Colon (tissue), 2 donors: Measurements from ENCODE around the gene FCER2.
"Not testable (repeated sequence)": the region's sequence is repeated elsewhere in the genome, so short reads cannot be mapped to it uniquely, and the experiment has no call there.

Experiments
- FAIRE-seq: peaks from 2 replicates; lab custom pipeline; 2012; peaks lifted over from hg19 to GRCh38; lab: Jason Lieb, UNC
- donor health status: control.
- donor health status: control.

FCER2 gene, protein sequence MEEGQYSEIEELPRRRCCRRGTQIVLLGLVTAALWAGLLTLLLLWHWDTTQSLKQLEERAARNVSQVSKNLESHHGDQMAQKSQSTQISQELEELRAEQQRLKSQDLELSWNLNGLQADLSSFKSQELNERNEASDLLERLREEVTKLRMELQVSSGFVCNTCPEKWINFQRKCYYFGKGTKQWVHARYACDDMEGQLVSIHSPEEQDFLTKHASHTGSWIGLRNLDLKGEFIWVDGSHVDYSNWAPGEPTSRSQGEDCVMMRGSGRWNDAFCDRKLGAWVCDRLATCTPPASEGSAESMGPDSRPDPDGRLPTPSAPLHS

DNA sequence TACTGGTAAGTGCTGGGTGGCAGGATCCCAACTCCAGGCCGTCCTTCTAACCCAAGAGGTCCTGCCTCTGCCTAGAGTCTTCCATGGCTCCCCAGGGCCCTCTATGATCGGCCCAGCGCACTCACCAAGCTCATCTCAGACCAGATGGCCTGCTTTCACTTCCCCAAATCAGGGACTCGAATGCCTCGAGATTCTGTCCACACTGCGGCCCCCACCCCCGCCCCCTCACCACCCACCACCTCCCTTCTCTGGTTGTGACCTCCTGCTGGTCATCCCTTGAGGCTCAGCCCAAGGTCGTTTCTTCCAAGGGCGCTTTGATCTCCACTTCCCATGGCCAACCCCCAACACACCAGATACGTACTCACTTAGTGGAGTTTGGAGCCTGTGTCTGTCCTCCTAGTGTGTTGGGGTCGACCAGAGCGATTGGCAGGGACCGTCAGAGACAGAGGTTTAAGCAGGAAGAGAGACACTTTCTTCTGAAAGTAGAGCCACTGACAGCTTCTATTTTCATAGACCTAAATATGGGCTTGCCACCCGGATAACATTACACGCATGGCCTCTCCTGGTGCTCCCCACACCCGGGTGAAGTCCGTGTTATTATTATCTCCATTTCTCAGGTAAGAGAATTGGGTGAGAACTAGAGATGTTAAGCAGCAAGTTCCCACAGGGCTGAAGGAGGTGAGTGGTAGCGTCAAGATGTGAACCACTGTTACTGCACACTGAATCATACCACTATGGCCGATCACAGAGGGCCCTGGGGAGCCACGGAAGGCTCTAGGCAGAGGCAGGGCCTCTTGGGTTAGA lies at the start of gene FCER2:
TSS of gene FCER2 (minus strand) at position 478 of the 804 bp plus-strand sequence. CDS start 2,371 bp downstream, outside the sequence.
- FAIRE-seq, result no peak

DNA sequence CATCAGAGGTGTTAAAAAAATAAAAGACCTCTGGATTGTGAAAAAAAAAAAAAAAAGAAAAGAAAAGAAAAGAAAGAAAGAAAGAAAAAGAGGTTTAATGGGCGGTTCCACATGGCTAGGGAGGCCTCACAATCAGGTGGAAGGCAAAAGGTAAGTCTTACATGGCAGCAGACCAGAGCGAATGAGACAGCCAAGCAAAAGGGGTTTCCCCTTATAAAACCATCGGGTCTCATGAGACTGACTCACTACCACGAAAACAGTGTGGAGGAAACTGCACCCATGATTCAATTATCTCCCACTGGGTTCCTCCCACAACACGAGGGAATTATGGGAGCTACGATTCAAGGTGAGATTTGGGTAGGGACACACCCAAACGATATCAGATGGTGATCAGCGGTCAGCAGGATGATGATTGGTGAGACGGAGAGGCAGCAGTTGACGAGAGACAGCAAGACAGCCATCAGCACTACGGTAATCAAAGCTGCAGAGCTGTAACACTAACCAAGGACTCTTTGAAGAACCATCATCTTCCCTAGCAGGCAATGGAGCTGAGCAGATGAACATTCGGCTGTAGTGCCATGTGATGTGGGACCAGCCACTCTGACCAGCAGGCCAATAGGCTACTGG lies 49.3 kb upstream of the FCER2 start:
- FAIRE-seq, result no peak

DNA sequence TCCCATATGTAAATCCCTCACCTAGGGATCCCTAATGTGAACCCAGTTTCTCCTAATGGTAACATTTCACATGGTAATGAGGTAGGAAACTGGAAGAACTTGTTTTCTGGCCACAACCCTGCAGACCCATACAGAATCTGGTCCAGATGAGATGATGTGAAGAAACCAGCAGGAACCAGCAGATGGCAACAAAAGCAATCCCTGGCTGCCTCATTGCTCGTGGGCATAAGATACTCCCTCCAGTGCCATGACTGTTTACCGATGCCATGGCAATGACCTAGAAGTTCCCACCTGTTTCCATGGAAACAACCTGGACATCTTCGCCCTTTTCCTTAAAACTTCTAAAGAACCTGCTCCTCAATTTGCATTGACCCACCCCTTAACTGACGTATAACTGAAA lies 46.8 kb upstream of the FCER2 start:
- FAIRE-seq, result no peak

DNA sequence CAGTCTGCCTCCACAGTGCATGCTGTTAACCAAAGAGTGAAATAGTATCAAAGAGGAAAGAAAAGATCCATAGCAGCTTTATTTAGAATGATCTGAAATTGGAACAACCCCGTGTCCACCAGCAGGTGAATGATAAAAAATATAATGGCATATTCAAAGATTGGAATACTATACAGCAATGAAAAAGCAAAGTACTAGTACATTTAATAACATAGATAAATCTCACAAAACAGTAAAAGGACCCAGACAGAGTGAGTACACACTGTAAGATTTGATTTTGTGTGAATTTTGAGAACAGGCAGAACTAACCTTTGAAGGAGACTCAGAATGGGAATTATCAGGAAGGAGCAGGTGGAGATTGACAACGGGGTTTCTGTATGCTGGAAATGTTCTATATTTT lies 46.2 kb upstream of the FCER2 start:
- no peak for FAIRE-seq

DNA sequence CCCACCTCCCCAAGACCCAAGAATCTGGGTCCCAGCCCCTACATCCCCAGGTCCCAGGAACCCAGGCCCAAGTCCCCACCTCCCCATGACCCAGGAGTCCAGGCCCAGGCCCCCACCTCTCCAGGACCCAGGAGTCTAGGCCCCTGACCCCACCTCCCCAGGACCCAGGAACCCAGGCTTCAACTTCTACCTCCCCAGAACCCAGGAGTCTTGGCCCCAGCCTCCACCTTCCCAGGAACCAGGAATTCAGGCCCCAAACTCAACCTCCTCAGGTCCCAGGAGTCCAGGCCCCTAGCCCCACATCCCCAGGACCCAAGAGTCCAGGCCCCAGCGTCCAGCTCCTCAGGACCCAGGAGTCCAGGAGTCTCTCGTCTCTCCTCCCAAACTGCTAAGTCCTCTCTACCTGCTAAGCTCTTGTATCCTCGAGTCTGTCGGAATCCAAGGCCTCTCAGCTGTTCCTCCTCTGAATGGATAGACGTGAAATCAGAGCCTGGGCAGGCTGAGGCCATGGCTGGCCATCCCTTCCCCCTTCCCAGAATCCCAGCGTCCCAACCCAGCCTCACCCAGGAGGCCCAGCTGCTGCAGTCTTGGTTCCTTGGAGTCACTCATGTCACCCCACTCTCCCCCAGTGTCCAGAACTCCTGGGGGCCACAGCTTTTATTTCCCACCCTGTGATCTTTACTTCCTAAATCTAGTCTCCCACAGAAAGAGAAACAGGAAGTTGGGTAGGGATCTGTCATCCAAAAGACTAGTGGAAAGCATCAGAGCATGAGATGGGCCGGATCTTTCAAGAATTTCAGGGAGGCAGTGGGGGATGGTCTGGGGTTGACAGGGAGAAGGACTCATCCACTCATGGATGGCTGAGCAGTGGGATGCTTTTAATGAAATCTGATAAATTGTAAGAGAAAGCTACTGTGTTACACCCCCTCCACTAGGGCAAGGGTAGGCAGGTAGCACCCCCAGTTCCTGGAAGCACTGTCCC lies 45.3 kb upstream of the FCER2 start, which contains the start of gene CD209:
TSS of gene CD209 (minus strand) at position 632 of the 982 bp plus-strand sequence. CDS start at position 609, 23 bp downstream.
- no peak for FAIRE-seq

DNA sequence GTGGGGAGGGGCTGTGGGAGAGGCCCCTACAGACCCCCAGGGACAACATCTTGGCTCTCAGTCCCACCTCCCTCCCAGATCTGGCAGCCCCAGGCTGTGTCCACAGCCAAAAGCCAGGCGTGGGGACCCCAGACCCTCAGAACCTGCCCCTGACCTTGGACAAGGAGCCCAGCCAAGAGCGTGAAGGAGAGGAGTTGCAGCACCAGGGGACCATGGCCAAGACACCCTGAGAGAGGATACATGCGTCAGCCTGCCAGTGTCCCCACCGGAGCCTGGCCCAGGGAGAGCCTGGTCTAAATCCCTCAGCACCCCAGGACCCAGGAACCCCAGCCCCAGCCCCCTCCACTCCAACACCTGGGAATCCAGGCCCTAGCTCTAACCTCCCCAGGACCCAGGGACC lies 44.4 kb upstream of the FCER2 start:
- FAIRE-seq, result not testable (repeated sequence)

DNA sequence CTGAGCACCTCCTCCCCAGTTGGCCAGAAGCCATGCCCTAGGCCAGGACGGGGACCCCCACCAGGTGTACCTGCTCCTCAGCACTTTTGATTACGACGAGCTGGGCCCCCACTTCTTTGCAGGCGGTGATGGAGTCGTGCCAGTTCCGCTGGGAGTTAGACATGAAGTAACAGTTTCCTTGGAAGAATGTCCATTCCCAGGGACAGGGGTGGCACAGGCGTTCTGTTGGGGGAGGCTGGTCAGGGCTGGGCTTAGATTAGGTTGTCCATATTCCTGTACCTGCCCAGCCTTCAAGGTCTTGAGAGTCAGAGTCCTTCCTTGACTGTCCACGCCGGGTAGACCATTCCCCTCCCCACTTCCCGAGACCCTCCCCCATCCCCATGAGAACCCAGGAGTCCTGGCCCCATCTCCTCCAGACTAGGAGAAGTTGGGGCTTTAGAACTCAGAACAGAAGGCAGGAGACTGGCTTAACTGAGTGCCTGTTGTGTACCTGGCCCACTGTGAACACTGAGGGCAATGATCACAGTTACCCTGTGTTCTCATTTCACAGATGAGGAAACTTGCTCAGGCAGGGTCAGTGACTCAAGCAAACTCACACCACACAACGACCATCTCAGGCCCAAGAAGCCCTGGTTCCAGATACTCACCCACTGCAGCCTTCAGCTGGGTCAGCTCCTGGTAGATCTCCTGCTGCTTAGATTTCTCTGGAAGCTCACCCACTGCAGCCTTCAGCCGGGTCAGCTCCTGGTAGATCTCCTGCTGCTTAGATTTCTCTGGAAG lies 43.1 kb upstream of the FCER2 start:
- FAIRE-seq, result no peak

DNA sequence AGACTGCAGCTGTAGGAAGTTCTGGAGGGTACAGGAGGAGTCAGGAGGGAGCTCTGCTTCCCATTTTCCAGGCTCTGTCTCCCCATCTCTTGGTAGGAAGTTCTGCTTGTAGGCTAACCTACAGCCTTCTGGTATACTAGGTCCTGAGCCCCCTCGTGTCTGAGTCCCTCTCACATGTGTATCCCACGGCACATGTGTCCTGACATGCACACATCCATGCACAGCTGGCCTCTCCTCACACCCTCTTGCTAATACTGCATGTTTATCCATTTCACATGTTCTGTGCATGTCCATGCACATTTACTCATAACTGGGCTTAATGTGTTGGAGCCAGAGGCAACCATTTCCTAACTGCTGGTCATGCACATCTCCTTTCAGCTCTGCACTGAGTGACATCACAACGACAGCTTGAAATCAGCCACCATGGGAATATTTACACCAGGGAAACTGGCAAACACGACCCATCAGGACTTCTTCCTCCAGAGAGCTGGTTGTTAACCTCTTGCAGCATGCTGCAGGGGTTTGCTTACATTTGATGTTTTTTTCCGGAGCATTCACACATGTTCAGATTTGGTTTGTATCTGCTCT lies 42.4 kb upstream of the FCER2 start:
- no peak for FAIRE-seq

DNA sequence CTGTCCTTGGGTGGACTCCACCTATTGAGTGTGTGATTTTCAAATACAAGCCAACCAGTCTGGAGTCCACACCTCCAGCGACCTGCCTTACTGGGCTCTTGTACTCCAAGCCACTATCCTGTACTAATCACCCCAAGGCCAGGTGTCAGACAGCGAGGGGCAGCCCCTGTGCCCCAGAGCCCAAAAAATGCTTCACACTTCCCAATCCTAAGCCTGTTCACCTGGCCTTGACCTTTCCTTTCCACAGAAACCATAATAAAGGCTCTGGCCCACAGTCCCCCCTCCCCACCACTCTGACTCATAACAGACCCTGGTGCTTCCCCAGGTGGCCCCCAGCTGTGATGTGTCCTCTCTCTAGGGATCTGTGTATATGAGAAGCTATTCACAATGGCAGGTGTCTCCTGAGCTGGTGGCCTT lies 41.5 kb upstream of the FCER2 start:
- no peak for FAIRE-seq

DNA sequence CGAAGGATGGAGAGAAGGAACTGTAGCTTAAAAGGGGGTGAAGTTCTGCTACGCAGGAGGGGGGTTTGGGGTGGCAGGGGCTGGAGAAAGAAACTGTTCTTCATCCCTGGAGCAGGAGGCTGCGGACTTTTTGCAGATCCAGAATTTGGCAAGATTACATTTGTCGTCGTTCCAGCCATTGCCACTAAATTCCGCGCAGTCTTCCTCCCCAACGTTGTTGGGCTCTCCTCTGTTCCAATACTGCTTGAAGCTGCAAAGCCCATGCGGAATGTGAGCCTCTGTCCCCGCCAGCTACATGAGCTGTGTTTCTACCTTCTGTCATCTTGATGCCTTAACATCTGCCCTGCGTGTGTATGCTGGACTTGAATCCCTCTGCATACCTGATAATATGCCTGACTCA lies 41.1 kb upstream of the FCER2 start:
- no peak for FAIRE-seq

DNA sequence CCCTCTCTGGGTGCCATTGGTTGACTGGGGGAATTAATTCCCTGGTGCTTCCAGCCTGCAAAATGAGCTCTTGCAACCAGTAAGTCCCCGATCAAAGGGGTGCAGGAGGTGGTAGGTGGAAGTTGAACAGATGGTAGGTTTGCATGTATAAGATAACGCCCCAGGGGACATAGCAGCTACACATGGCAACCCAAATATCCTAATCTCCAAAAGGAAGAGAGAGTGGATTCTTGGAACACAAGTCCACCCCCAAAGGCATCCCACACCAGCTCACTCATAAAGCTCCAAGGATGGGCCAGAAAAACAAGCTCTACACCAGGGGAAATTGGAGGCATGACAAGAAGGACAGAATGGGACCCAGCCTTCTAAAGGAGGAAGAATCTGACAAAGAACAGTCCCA lies 40.6 kb upstream of the FCER2 start:
- FAIRE-seq, result no peak

DNA sequence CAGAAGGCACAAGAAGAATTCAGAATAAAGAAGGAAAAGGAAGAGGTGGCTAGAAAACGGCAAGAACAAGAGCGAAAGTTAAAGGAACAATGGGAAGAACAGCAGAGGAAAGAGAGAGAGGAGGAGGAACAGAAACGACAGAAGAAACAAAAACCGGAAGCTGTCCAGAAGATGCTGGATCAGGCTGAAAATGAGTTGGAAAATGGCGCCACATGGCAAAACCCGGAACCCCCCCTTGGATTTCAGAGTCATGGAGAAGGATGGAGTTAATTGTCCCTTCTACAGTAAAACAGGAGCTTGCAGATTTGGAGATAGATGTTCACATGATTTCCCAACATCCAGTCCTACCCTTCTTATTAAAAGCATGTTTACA lies 38.7 kb upstream of the FCER2 start:
- FAIRE-seq, result no peak

DNA sequence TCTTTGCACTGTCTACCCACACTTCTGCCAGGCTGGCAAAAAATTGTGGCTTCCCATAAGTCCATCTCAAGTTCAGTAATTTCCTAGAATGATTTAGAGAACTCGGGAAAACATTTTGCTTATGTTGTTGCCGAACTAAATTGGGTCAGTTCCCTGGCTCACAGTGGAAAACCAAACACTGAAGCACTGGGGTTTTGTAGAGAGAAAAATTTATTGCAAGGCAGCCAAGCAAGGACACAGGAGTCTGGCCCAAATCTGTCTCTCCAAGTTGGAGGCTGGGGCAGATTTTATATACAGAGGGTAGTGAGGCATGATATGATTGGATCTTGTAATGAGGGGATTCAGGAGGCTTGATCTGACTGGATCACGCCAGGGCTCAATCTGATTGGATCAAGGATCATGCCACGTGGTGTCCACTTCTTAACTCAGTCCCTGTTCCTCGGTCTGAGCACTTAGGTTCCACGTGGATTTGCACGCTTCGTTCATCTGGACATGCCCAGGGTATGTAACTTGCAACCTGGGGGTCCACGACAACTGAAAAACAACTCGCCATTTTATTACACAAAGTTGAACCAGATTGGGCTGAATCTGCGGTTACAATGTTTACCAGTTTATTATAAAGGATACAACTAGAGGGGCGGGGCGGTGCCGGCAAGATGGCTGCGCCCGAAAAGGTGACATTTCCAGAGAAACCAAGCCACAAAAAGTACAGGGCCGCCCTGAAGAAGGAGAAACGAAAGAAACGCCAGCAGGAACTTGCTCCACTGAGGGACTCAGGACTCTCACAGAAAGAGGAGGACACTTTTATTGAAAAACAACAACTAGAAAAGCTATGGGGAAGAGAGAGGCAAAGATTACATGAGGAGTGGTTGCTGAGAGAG lies 38.1 kb upstream of the FCER2 start:
- no peak for FAIRE-seq

DNA sequence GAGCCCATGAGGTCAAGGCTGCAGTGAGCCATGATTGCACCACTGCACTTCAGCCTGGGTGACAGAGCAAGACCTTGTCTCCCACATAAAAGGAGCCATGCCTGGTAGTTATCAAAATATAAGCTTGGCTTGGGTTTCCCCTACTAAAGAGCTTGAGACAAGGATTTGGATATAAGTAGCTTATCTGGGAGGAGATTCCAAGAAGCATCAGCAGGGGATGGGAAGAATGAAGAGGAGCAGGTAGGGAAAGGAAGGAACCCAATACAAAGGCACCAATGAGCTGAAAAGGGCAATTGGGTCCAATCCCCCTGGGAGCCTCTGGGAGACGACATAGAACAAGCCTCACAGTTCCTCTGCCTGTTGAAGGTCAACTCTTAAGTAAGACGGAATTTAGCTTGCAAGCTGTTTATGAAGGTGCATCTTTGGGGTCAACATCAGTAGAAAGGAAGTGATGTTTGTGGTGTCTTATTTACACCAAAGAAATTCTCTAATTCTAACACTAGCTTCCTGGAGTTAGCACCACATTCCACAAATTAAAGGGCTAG lies 37.4 kb upstream of the FCER2 start:
- FAIRE-seq, result no peak

DNA sequence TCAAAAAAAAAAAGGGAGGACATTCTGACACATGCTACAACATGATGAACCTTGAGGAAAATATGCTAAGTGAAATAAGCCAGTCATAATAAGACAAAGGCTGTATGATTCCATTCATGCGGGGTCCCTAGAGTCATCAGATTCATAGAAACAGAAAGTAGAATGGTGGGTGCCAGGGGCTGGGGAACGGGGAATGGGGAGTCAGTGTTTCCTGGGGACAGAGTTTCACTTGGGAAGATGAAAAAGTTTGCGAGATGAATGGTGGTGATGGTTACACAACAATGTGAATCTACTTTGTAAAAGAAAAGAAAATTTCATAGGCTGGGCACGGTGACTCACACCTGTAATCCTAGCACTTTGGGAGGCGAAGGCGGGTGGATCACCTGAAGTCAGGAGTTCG lies 36.1 kb upstream of the FCER2 start:
- no peak for FAIRE-seq

DNA sequence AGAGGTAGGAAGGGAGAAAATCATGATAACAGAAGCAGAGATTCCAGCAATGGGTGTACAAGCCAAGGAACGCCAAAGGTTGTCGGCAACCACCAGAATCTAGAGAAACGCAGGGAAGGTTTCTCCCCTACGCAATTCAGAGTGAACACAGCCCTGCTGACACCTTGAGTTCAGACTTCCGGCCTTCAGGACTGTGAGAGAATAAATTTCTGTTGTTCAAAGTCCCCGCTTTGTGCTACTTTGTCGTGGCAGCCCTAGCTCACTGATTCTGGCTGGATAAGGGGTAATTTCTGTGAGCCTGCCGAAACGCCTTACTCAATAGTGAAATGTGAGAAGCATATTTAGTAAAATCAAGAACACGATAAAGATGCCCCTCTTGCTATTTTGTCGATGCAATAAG lies 35.3 kb upstream of the FCER2 start:
- FAIRE-seq, result no peak

DNA sequence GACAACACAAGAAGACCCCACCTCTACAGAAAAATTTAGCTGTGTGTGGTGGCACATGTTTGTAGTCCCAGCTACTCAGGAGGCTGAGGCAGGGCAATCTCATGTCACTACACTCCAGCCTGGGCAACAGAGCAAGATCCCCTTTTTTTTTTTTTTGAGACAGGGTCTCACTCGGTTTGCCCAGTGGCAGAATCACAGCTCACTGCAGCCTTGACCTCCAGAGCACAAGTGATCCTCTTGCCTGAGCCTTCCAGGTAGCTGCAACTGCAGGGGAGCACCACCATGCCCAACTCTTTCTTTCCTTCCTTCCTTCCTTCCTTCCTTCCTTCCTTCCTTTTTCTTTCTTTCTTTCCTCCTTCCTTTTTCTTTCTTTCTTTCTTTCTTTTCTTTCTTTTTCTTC lies 34.2 kb upstream of the FCER2 start:
- FAIRE-seq, result no peak

DNA sequence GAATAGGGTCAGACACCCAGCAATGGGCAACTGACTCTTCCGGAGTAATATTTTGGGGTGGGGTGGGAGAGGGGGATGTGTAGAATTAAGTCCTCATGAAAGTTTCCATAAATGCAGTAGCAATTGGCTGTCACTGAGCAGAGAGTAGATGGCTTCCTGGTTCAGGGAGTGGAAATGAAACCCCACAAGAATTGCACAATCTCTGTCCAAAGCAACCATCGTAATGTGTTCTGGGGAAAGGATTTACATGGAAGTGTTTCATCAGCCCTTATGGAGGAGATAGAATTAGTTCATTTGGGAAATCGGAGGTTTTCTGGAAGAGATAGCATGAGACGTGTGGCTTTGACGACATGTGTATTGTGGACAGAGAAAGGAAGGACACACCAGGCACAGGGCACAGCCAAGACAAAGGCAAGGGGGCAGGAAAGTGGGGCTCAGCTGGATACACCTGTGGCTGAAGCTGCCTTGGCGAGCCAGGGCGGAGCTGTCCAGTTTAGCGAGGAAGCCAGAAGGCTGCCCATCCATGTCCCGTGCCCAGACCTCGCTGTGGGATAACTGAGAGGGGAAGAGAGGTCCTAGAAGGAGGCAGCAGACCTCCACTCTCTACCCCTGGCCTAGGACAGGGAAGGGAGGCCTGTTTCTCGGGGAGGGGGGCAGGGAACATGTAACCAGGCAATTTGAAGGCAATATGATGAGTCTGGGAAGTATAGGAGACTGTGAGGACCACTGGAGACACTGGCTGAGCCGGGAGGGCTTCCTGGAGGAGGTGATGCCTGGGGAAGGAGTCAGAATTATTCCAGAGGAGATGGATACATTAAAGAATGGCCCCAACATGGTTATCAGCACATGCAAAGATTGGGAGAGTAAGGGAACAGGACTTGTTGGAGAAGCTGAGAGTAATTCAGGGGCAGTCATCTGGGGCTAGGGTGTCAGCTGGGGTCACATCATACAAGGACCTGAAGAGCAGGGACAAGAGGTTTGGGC lies 32.6 kb upstream of the FCER2 start:
- FAIRE-seq, result no peak
